ENCODE measurements around the gene PTER. TPM values are rescaled to one million over a fixed set of nuclear protein-coding genes. Genes with fewer than 3 reads are reported as not detected.

The PTER gene
- total RNA-seq, 2 experiments from 2014 or later = 16.0 to 18.7 TPM

Other genes starting within 250 kb of the PTER start
- gene C1QL3, start 84.9 kb downstream of the PTER start, total RNA-seq = under 1 TPM in 1 of 2 experiments, not detected in 1; 0.09 TPM